Stimulated activated CD4-positive, alpha-beta T cell treated with anti-CD3 and anti-CD28 coated beads, Interleukin-4, amount 100 ng/mL, for 48 hours (primary cell): ENCODE data around the gene SERPINE2.
"Not testable (repeated sequence)": the region's sequence is repeated elsewhere in the genome, so short reads cannot be mapped to it uniquely, and the experiment has no call there.

Experiments
- DNase-seq, 2 donors: peaks; one replicate each; pipeline ENCODE4 v3.0.0-alpha.2; 2020; ENCODE audit warnings: low read depth in 2 of 2

Gene SERPINE2

DNA sequence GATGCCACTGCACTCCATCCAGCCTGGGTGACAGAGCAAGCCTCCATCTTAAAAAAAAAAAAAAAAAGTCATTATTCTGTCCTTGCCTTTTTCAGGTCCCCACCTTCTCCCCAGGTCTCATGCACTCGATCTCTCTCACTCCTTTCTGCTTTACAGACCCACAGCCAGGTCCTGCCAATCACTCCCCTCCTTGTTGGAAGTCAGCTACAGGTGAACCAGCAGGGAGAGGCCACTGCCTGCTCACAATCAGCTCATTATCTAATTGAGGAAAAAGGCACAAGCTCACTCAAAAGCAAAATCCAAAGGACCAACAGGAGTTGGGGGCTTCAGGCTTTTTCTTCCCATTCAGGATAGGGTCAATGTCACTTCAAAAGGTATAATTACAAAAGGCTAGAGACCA is 96.0 kb downstream of the SERPINE2 start:
- DNase-seq = no peak

DNA sequence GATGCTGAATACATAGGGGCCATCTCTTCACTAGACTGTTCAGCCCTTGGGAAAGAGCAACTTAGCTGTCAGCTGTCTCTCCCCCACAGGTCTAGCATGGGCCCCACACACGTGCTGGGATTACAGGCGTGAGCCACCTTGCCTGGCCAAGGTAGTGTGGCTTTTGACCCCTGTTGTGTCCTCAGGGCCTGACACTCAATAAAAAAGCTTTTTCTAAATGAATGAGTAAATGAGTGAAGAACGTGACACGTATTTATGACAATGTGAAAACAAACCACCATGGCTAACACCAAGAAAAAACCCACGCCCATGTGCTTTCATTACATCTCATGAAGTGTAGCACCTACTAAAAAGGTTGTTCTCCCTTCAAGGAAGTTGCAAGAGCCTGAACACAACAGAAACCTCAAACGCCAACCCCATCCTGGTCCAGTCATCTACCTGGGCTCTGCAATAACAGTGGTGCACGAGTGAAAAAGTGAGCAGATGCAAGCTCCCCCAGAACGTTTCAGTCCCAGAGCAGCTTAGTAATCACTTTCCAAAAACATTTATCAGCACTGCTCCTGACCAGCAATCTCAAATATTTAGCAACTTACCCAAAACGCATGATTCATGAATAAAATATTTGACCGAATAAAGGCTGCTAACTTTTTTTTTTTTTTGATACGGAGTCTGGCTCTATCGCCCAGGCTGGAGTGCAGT is 97.4 kb downstream of the SERPINE2 start:
- DNase-seq = peak; percentile 51 to 78

DNA sequence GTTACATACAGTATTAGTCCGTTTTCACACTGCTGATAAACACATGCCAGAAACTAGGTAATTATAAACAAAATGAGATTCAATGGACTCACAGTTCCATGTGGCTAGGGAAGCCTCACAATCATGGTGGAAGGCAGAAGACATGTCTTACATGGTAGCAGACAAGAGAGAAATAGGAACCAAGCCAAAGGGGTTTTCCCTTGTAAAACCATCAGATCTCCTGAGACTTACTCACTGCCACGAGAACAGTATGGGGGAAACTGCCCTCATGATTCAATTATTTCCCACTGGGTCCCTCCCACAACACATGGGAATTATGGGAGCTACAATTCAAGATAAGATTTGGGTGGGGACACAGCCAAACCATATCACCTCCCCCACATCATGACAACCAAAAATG is 99.6 kb downstream of the SERPINE2 start:
- DNase-seq = not testable (repeated sequence)

- no peak for DNase-seq
Observed at GRCh38 chr2:223937535-223937934, 101.6 kb downstream of the SERPINE2 start.

- no peak for DNase-seq
Observed at GRCh38 chr2:223936862-223937326, 102.2 kb downstream of the SERPINE2 start.

DNA sequence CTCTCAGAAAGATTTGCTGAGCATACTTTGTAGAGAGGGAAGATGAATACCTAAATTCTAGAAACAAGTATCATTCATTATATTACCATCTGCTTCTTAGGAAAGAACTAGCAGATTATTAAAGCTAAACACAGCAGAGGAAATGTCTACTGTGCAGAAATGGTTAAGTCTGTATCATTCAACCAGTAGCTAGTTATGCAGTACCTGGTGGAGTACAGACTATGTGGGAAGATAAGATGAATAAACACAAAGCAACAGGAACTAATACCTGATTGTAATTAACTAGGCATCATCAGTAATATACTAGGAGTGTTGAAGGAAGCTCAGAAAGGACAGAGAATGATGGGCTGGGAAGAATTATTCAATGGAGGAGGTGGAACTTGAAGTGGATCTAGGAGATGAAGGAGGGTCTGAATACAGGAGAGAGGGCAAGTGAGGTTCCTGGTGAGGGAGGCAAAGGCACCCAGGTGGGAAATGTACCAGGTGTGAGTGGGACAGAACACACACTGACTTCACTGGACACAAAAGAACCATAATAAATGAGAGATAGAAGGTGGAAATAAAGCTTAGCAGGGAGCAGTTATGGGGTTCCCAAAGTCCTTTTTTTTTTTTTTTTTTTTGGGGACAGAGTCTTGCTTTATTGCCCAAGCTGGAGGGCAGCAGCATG is 103.5 kb downstream of the SERPINE2 start:
- no peak for DNase-seq

DNA sequence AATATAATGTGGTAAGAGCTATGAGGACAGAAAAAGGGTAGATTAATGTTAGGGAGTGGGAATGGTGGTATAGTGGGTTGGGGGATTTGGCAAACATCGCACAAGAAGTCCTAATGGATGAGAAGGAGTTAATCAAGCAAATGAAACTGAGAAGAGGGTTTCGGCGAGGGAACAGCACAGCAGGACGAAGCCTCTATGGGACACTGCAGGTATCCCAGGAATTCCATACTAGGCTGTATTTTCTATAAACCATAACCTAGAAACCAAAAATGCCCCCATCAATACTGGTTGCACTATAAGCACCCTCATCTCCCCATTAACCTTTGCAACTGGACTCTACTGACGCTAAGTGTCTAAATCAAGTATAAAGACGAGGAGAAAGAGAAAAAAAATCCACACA is 104.2 kb downstream of the SERPINE2 start:
- DNase-seq = no peak

GRCh38 chr2:223932816-223933800 is 106.0 kb downstream of the SERPINE2 start:
- DNase-seq = no peak

GRCh38 chr2:223930103-223930976 is 108.7 kb downstream of the SERPINE2 start:
- no peak for DNase-seq

GRCh38 chr2:223929571-223930102 is 109.4 kb downstream of the SERPINE2 start:
- DNase-seq = no peak

DNA sequence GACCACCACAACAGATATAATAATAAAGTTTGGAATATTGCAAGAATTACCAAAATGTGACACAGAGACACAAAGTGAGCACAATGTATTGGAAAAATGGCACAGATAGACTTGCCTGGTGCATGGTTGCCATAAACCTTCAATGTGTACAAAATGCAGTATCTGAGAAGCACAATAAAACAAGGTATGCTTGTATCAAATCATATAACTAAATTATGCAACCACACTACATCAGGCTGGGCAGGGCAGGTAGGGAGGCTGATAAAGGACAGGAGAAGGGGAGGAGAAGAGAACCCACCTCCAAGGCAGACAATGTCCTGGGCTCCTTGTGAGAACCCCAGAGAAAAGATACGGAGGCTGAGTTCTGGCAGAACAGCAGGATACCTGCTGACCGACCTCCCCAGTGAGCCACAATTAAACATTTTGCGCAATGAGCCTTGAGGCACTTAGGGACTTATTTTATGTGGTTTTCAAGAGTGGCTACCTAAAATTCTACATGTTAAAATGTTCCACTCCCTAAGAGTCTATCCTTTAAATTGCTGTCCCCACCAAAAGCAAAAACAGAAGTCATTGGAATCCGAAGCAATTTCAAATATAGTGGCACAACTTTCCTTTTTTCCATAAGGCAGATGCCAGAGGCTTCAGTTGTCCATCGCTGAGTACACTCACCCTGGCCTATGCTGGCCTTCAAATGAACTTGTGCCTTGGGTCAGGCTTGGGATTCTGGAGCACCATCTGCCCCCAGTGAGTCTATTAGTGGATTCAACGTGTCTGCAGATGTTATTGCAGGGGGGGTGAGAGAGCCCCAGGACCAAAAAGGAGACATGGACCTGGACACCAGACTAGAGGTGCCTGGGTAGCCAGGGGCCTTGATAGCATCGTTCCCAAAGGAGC is 110.7 kb downstream of the SERPINE2 start:
- DNase-seq = no peak

- DNase-seq = no peak
Observed at GRCh38 chr2:223925106-223925505, 114.0 kb downstream of the SERPINE2 start.
